HG03439 (cell line): Measurements from ENCODE around the gene EFEMP1.

Experiments used
- ATAC-seq: cut with Tn5 transposase; IDR thresholded peaks from one replicate; pipeline ENCODE4 v1.9.1; 2021; ENCODE audit warnings: mild to moderate bottlenecking, moderate library complexity; ENCODE audit not compliant: unreplicated experiment

The EFEMP1 gene

DNA sequence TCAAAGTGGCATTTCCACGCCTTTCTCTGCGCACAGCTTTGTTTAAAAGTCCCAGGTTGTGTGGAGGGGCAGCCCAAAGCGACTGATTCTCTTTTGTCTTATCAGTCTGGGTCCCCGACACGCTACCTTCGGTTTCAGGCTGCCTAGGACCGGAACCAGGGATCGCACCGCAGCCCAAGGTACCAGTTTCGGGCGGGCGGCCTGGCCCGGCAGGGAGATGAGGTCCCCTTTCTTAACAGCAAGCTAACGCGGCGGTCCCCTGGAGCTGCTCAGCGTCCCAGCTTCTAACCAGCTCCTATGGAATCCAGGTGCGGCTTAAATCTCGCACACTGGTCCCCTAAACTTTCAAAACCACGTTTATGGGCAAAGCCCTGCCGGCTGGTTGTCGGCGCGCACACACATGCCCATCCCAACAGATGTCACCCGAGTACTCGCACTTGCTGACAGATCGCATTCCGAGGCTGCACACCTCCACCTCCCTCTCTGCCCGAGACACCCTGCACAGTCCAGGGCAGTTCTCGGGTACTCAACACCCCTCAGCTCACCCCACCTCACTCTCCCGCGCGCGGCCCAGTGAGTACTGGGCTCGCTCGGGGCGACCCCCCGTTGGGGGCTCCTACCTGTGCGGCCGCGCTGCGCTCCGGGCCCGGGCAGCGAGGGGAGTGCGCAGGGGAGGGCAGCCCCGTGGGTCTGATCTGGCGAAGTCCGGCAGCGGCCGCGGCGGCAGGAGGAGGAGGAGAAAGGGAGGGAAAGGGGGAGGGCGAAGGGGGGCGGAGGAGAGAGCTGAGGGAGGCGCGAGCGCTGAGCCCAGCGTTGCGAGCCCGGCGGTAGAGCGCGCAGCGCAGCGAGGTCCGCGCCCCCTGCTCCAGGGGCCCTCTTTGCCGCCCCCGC, at the start of gene EFEMP1:
Gene EFEMP1 (minus strand): TSS at position 692 of the 891 bp plus-strand sequence. CDS start 1,342 bp downstream, outside the sequence.
- no peak for ATAC-seq

GRCh38 chr2:55970500-55970899, 46.9 kb upstream of the EFEMP1 start:
- no peak for ATAC-seq

- ATAC-seq: no peak
Measured at GRCh38 chr2:55968941-55969340, 45.4 kb upstream of the EFEMP1 start.

DNA sequence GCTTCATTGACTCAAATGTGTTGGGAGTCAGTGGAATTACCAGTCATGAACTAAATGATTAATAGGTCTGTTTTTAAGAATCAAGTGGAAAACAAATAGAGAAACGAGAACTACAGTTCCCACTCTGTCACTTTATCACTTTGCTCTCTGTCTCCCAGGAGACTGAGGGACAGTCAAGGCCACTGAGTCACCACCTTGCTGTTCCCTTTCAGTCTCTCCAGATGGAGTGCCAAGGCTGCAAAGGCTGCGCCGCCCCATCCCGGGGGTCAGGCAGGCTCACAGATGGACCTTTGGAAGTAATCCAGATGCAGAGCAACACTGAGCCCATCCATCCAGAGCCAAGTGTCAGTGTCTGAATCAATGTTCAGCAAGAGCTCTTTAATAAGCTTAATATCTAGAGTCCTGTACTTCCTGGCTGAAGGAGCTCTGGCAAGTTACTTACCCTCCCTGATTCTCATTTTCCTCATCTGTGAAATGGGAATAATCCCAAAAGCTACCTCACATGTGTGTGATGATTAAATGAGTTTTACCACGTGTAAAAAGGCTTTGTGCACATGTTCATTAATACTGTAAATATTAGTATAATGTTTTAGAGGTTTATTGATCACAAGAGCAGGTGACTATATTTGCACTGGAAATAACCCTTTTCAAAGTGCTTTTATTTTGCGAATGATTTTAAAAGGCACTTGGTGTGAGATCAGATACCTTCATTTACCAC, 43.0 kb upstream of the EFEMP1 start:
- ATAC-seq: no peak

- no peak for ATAC-seq
Measured at GRCh38 chr2:55965966-55966365, 42.4 kb upstream of the EFEMP1 start.

- no peak for ATAC-seq
Measured at GRCh38 chr2:55965276-55965675, 41.7 kb upstream of the EFEMP1 start.

GRCh38 chr2:55962915-55963314, 39.3 kb upstream of the EFEMP1 start:
- ATAC-seq: no peak

GRCh38 chr2:55961318-55961911, 37.8 kb upstream of the EFEMP1 start:
- ATAC-seq: no peak

DNA sequence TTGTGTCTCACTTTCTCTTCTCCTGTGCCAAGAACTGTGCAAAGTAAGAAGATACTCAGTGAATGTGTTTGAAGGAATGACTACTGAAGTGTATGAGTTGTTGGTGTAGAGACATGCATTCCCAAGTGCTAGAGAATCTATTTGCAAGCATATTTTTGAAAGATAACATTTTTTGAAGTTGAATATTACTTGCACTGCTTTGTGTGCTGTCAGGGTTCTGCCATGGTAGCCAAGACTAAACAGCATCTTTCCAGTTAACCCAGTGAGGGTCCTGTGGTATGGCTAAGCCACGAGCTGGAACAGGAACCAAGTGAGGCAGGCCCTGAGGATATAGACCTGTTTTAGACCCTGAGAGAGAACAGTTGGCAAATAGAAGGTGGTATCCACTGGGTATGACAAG, 35.2 kb upstream of the EFEMP1 start:
- no peak for ATAC-seq

- no peak for ATAC-seq
Measured at GRCh38 chr2:55957142-55957541, 33.6 kb upstream of the EFEMP1 start.

DNA sequence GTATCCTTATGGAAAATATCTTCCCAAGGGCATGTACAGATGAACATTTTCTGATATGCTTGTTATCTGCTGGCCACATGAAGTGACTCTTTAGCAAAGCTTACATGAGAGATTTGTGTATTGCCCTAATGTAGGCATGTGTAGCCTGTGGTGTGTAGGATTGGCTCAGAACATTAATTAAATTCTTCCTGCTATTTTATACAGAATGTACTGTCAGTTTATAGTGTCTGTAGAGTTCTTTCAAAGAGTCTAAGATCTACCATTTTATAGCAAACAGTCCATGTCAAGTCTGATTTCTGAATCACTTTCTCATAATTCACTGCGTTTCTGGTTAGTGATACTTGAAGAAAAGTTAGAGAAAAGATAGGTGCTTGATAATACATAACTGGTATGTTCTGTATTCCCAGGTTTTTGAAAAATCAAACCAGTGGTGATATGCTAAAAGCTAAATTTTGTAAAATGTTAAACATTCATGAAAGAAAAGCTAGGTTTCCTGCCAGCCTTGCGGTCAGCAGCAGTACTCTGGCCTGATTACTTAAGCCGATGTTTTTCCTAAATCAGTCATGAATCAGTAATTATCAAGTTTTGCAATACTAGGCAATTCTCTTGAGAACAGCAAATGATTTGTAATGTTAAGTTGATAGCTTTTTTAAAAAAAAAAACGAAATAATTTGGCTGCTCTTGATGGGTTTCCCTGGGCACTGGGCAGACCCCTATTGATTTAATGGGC, 30.9 kb upstream of the EFEMP1 start:
- no peak for ATAC-seq

- no peak for ATAC-seq
Measured at GRCh38 chr2:55952415-55952814, 28.8 kb upstream of the EFEMP1 start.

GRCh38 chr2:55951533-55951932, 28.0 kb upstream of the EFEMP1 start:
- no peak for ATAC-seq

DNA sequence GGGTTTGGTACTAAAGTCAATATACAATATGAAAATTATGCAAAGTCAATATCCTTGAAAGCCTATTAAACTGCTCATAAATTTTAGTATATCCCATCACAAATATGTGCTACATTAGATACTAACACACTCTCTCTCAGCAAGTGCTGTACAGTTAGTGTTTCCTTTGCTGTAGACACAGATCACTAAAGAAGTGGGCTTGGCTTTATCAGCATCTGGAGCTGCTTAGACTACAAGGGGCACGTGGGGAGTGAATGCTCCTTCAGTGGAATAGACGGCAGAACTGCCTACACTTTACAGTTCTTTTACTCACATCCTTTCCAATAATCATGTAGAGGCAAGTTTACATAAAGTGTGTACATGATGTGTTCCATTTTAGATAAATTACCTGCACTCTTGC, 26.0 kb upstream of the EFEMP1 start:
- ATAC-seq: no peak

GRCh38 chr2:55949211-55949610, 25.6 kb upstream of the EFEMP1 start:
- ATAC-seq: no peak

GRCh38 chr2:55948176-55948923, 24.8 kb upstream of the EFEMP1 start:
- ATAC-seq: no peak

GRCh38 chr2:55947752-55948151, 24.2 kb upstream of the EFEMP1 start:
- no peak for ATAC-seq

GRCh38 chr2:55946793-55947192, 23.2 kb upstream of the EFEMP1 start:
- no peak for ATAC-seq

DNA sequence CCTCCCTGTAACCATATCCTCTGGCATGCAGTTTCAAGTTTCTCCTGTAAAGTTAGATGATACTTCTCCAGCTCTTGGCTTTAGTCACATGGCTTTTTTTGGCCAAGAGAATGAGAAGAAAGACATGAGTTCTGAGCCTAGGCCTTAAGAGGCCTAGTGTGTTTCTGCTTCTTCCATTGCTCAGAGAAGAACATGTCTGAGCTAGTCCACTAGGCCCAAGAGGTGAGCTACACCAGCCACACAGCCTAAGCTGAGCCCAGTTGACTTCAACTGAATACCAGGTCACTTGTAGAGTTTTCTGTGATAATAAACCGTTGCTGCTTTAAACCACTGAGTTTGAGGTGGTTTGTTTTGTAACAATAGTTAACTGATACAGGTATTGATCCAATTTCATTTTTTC, 19.9 kb upstream of the EFEMP1 start:
- ATAC-seq: no peak

DNA sequence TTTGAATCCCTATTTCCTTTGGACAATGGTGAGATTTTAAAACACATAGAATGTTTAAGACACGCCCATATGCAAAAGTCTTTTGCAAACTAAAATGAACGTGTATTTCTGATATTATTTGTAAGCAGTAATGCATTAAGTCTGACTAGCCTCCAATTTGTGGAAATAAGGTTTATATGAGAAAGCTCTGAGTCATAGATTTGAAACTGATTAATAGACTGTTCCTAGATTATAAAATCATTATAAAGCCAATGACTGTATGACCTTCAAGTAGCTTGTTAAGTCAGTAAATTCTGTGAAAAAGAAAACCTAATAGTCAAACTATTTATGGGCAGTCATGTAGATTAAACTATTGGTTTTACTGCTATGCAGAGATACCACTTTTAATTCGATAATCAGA, 12.8 kb upstream of the EFEMP1 start:
- no peak for ATAC-seq
